GM23338 (cell line): ENCODE measurements around the gene TLX1. TPM values are rescaled to one million over a fixed set of nuclear protein-coding genes. Genes with fewer than 3 reads are reported as not detected.
A peak's percentile ranks its signal among the peaks of the same experiment; 100 is the strongest.

Experiments used
- ATAC-seq: fragments of 200-7000 bp; cut with Tn5 transposase; 3 replicates; pipeline ENCODE4 v1.9.1; 2020
- DNase-seq: peaks from one replicate; pipeline ENCODE4 v3.0.0-alpha.2; 2015; ENCODE audit warnings: low spot score
- H2AFZ ChIP-seq: fragments of 200-600 bp; sonication (generic); 2 replicates; pipeline ENCODE4 v1.8.0; 2016; ENCODE audit warnings: antibody characterized with exemption, mild to moderate bottlenecking, moderate library complexity
- H3F3A ChIP-seq: fragments of 200-600 bp; sonication (generic); replicated peaks from 2 replicates; pipeline ENCODE4 v1.8.0; 2017; ENCODE audit warnings: antibody characterized with exemption, mixed run types, low read depth
- H3K27ac ChIP-seq: fragments of 200-600 bp; sonication (generic); 2 replicates; pipeline ENCODE4 v1.6.1; 2016; ENCODE audit warnings: low read depth
- H3K27me3 ChIP-seq: fragments of 200-600 bp; sonication (generic); 2 replicates; pipeline ENCODE4 v1.8.0; 2016; ENCODE audit warnings: mild to moderate bottlenecking, mixed run types, moderate library complexity; ENCODE audit not compliant: insufficient read depth
- H3K36me3 ChIP-seq: fragments of 200-600 bp; sonication (generic); 2 replicates; pipeline ENCODE4 v1.8.0; 2016; ENCODE audit warnings: mild to moderate bottlenecking; ENCODE audit not compliant: insufficient read depth
- H3K4me1 ChIP-seq: fragments of 200-600 bp; sonication (generic); 2 replicates; pipeline ENCODE4 v1.8.0; 2016; ENCODE audit warnings: mild to moderate bottlenecking, moderate library complexity; ENCODE audit not compliant: insufficient read depth
- H3K4me2 ChIP-seq: fragments of 200-600 bp; sonication (generic); 2 replicates; pipeline ENCODE4 v1.7.1; 2017; ENCODE audit warnings: mixed run types
- H3K4me3 ChIP-seq: fragments of 200-600 bp; sonication (generic); 2 replicates; pipeline ENCODE4 v1.6.1; 2016; ENCODE audit warnings: mixed run types
- H3K79me2 ChIP-seq: fragments of 200-600 bp; sonication (generic); replicated peaks from 2 replicates; pipeline ENCODE4 v1.8.0; 2017; ENCODE audit warnings: mild to moderate bottlenecking; ENCODE audit not compliant: insufficient read depth
- H3K9me2 ChIP-seq: fragments of 200-600 bp; sonication (generic); 2 replicates; pipeline ENCODE4 v1.8.0; 2017; ENCODE audit not compliant: insufficient read depth
- H4K20me1 ChIP-seq: fragments of 200-600 bp; sonication (generic); replicated peaks from 2 replicates; pipeline ENCODE4 v1.8.0; 2017; ENCODE audit warnings: mild to moderate bottlenecking; ENCODE audit not compliant: insufficient read depth
- H3K27ac Mint-ChIP-seq: 2 replicates; pipeline ENCODE4 v1.8.0; 2020; ENCODE audit warnings: inconsistent platforms, mild to moderate bottlenecking, moderate library complexity, mixed read lengths
- H3K27me3 Mint-ChIP-seq: 3 replicates; pipeline ENCODE4 v1.8.0; 2022; ENCODE audit warnings: low read depth, mild to moderate bottlenecking, moderate library complexity, mixed read lengths, inconsistent platforms; ENCODE audit not compliant: insufficient read depth, poor library complexity
- H3K36me3 Mint-ChIP-seq: 3 replicates; pipeline ENCODE4 v1.8.0; 2021; ENCODE audit warnings: low read depth, mild to moderate bottlenecking, inconsistent platforms, moderate library complexity, mixed read lengths
- H3K4me1 Mint-ChIP-seq: 3 replicates; pipeline ENCODE4 v1.8.0; 2020; ENCODE audit warnings: mild to moderate bottlenecking, inconsistent platforms, mixed read lengths
- H3K4me3 Mint-ChIP-seq: 3 replicates; pipeline ENCODE4 v1.8.0; 2021; ENCODE audit warnings: moderate library complexity, mild to moderate bottlenecking, inconsistent platforms, mixed read lengths
- H3K9me3 Mint-ChIP-seq: 3 replicates; pipeline ENCODE4 v1.8.0; 2020; ENCODE audit warnings: moderate library complexity, mild to moderate bottlenecking, inconsistent platforms, mixed read lengths
- CREB1 ChIP-seq: fragments of 250-450 bp; sonication (Bioruptor Pico); IDR thresholded peaks from 2 replicates; pipeline ENCODE4 v1.5.0; 2020; ENCODE audit warnings: low read depth, mild to moderate bottlenecking, moderate library complexity
- ETS1 ChIP-seq: IDR thresholded peaks from 2 replicates; pipeline ENCODE4 v1.6.1; 2016; ENCODE audit warnings: antibody characterized with exemption
- EZH2 ChIP-seq: fragments of 200-600 bp; sonication (generic); IDR thresholded peaks from one replicate; pipeline ENCODE4 v1.8.0; 2017; ENCODE audit warnings: antibody characterized with exemption, mild to moderate bottlenecking, low read depth; ENCODE audit not compliant: unreplicated experiment
- EZH2phosphoT487 ChIP-seq: fragments of 200-600 bp; sonication (generic); IDR thresholded peaks from one replicate; pipeline ENCODE4 v1.8.1; 2018; ENCODE audit warnings: antibody characterized with exemption; ENCODE audit not compliant: unreplicated experiment
- JUNB ChIP-seq: IDR thresholded peaks from one replicate; pipeline ENCODE4 v1.6.1; 2016; ENCODE audit warnings: antibody characterized with exemption; ENCODE audit not compliant: unreplicated experiment
- POLR2AphosphoS5 ChIP-seq: IDR thresholded peaks from 2 replicates; pipeline ENCODE4 v1.6.1; 2016; ENCODE audit warnings: antibody characterized with exemption, low read depth
- ZNF462 ChIP-seq: fragments of 250-450 bp; sonication (Bioruptor Pico); IDR thresholded peaks from 2 replicates; pipeline ENCODE4 v1.5.0; 2020; ENCODE audit warnings: mild to moderate bottlenecking, moderate library complexity
- polyA plus RNA-seq: library from polyadenylated mRNA; unstranded; fragments of >200 nt; fragmentation: Nextera tagmentation; extraction: Ambion mirVana; gene quantifications from 2 replicates; pipeline ENCODE4 v1.2.1, GENCODE V29; 2016
- total RNA-seq: library from RNA; depleted of rRNA; stranded (reverse); fragments of >200 nt; shearing (Covaris generic); gene quantifications from 2 replicates; pipeline ENCODE4 v1.2.3, GENCODE V29; 2014

TLX1 gene
- total and polyA plus RNA-seq, 2 experiments from 2014 or later: not detected

- no peak for TF ChIP-seq ZNF462 (CRISPR knock-in tag)
- TF ChIP-seq EZH2phosphoT487: no peak
- no peak for TF ChIP-seq EZH2
- no peak for TF ChIP-seq CREB1 (CRISPR knock-in tag)
Measured at GRCh38 chr10:101143345-101143630, 12.2 kb downstream of the TLX1 start (continued).

- H2AFZ ChIP-seq: no peak overlapping the region
- peaks cover 5% of the 10 kb centered on the region; the same call in 1 of the 2 replicates for H3F3A ChIP-seq
- H3K4me2 ChIP-seq: no peak overlapping the region
- ATAC-seq (no peak), DNase-seq (no peak)
- no peaks in the 10 kb centered on the region for H3K79me2 ChIP-seq
- Mint-ChIP-seq H3K4me1 (peaks cover 14% of the 10 kb centered on the region), H3K27me3 (peaks cover 99% of the 10 kb centered on the region), H3K9me3 (peaks cover 3% of the 10 kb centered on the region; the same call in 2 of the 3 replicates), H3K27ac (no peak overlapping the region), H3K4me3 (no peak overlapping the region), H3K36me3 (no peaks in the 10 kb centered on the region)
- no peak overlapping the region for H3K27ac ChIP-seq
- TF ChIP-seq JUNB: no peak
- TF ChIP-seq EZH2: peak; percentile 56
- no peak for TF ChIP-seq POLR2AphosphoS5
- no peak for TF ChIP-seq ETS1
- peak; percentile 11 for TF ChIP-seq EZH2phosphoT487
- peaks cover 100% of the 10 kb centered on the region for H3K27me3 ChIP-seq
- no peaks in the 10 kb centered on the region for H3K9me2 ChIP-seq
- no peak overlapping the region for H3K4me3 ChIP-seq
- peaks cover 16% of the 10 kb centered on the region; the same call in 1 of the 2 replicates for H3K4me1 ChIP-seq
- H3K36me3 ChIP-seq: no peaks in the 10 kb centered on the region
- peaks cover 16% of the 10 kb centered on the region for H4K20me1 ChIP-seq
Measured at GRCh38 chr10:101144053-101144452, 13.0 kb downstream of the TLX1 start.
